ENCODE measurements around the gene EFEMP1.

The EFEMP1 gene

GRCh38 chr2:55877087-55877436 is 46.5 kb downstream of the EFEMP1 start:
- no peak overlapping the region for H3K4me3 ChIP-seq (ENCODE audit: low read depth, low read length)
- no peak for DNase-seq (ENCODE audit: low read depth)
- no peak for TF ChIP-seq MYC (IDR thresholded peaks at IDR 0.05; ENCODE audit: low read depth, low read length)
- TF ChIP-seq POLR2A (IDR thresholded peaks at IDR 0.05; ENCODE audit: extremely low read depth, insufficient read length) = no peak
- TF ChIP-seq CTCF (IDR thresholded peaks at IDR 0.05; ENCODE audit: low read depth, low read length) = no peak
- TF ChIP-seq MAX (IDR thresholded peaks at IDR 0.05; ENCODE audit: low read depth, low read length) = no peak

GRCh38 chr2:55876429-55877086 is 47.0 kb downstream of the EFEMP1 start:
- H3K4me3 ChIP-seq (ENCODE audit: low read depth, low read length) = no peak overlapping the region
- TF ChIP-seq CTCF (IDR thresholded peaks at IDR 0.05; ENCODE audit: low read depth, low read length) (no peak), MAX (IDR thresholded peaks at IDR 0.05; ENCODE audit: low read depth, low read length) (no peak), POLR2A (IDR thresholded peaks at IDR 0.05; ENCODE audit: extremely low read depth, insufficient read length) (no peak), MYC (IDR thresholded peaks at IDR 0.05; ENCODE audit: low read depth, low read length) (no peak)
- no peak for DNase-seq (ENCODE audit: low read depth)

GRCh38 chr2:55875434-55876135 is 48.0 kb downstream of the EFEMP1 start:
- DNase-seq (ENCODE audit: low read depth) = no peak
- H3K4me3 ChIP-seq (ENCODE audit: low read depth, low read length) = no peak overlapping the region

GRCh38 chr2:55874338-55874737 is 49.2 kb downstream of the EFEMP1 start:
- no peak overlapping the region for H3K4me3 ChIP-seq (ENCODE audit: low read depth, low read length)
- TF ChIP-seq MAX (IDR thresholded peaks at IDR 0.05; ENCODE audit: low read depth, low read length) = no peak
- no peak for TF ChIP-seq CTCF (IDR thresholded peaks at IDR 0.05; ENCODE audit: low read depth, low read length)
- no peak for TF ChIP-seq MYC (IDR thresholded peaks at IDR 0.05; ENCODE audit: low read depth, low read length)
- no peak for TF ChIP-seq POLR2A (IDR thresholded peaks at IDR 0.05; ENCODE audit: extremely low read depth, insufficient read length)
- no peak for DNase-seq (ENCODE audit: low read depth)

More at GRCh38 chr2:55875434-55876135, 48.0 kb downstream of the EFEMP1 start:
- TF ChIP-seq POLR2A (IDR thresholded peaks at IDR 0.05; ENCODE audit: extremely low read depth, insufficient read length) (no peak), MAX (IDR thresholded peaks at IDR 0.05; ENCODE audit: low read depth, low read length) (no peak), MYC (IDR thresholded peaks at IDR 0.05; ENCODE audit: low read depth, low read length) (no peak), CTCF (IDR thresholded peaks at IDR 0.05; ENCODE audit: low read depth, low read length) (no peak)

- H3K4me3 ChIP-seq (ENCODE audit: low read depth, low read length) = no peak overlapping the region
- peak; percentile 61 for DNase-seq (ENCODE audit: low read depth)
- TF ChIP-seq MYC (IDR thresholded peaks at IDR 0.05; ENCODE audit: low read depth, low read length) (no peak), POLR2A (IDR thresholded peaks at IDR 0.05; ENCODE audit: extremely low read depth, insufficient read length) (no peak), CTCF (IDR thresholded peaks at IDR 0.05; ENCODE audit: low read depth, low read length) (no peak), MAX (IDR thresholded peaks at IDR 0.05; ENCODE audit: low read depth, low read length) (no peak)
Measured at GRCh38 chr2:55871637-55872036, 51.9 kb downstream of the EFEMP1 start.

All from NB4 (cell line).